Measurements from ENCODE around the gene CAPN9. TPM values are rescaled to one million over a fixed set of nuclear protein-coding genes. Genes with fewer than 3 reads are reported as not detected.

Gene CAPN9
- total and polyA plus RNA-seq, 4 donors = not detected

- Histone ChIP-seq H3K27me3 (ENCODE audit: control insufficient read depth in 4 of 4, insufficient read depth in 4 of 4, low read length in 3 of 4) (no peaks in the 10 kb centered on the region), H3K9ac (ENCODE audit: low read depth in 1 of 2, low read length in 2 of 2) (no peak overlapping the region), H3K4me1 (ENCODE audit: control insufficient read depth in 4 of 4, insufficient read depth in 4 of 4, low read length in 3 of 4) (peaks cover 0 to 4% (median 0%) of the 10 kb centered on the region in 4 donors), H3K27ac (ENCODE audit: low read depth in 1 of 2, low read length in 2 of 2) (no peak overlapping the region), H3K4me3 (ENCODE audit: low read depth in 1 of 3, low read length in 3 of 3) (no peak overlapping the region), H3K9me3 (ENCODE audit: control insufficient read depth in 4 of 4, low read length in 3 of 4) (peaks cover 0 to 3% (median 0%) of the 10 kb centered on the region in 4 donors), H3K36me3 (ENCODE audit: control insufficient read depth in 4 of 4, insufficient read depth in 3 of 4, low read depth in 1 of 4, low read length in 3 of 4) (peaks cover 0 to 6% (median 1%) of the 10 kb centered on the region in 4 donors)
- TF ChIP-seq ZBTB33 (IDR thresholded peaks at IDR 0.05) (no peak), TAF1 (conservative IDR thresholded peaks at IDR 0.05) (no peak), HNF4G (IDR thresholded peaks at IDR 0.05) (no peak), FOXA2 (IDR thresholded peaks at IDR 0.05) (no peak), HNF4A (conservative IDR thresholded peaks at IDR 0.05) (no peak), EGR1 (IDR thresholded peaks at IDR 0.05; ENCODE audit: low read depth in 2 of 2) (no peak), NR2F2 (IDR thresholded peaks at IDR 0.05) (no peak), JUND (IDR thresholded peaks at IDR 0.05) (no peak)
- no peak for DNase-seq (ENCODE audit: low spot score)
- 96% methylated on average over 3 of the region's 3 CpGs for WGBS
Measured at GRCh38 chr1:230848235-230848634, 101.0 kb downstream of the CAPN9 start.

- peak overlapping the region in 1 of 2 donors; percentile 54 for H3K27ac ChIP-seq (ENCODE audit: low read depth in 1 of 2, low read length in 2 of 2)
- H3K9me3 ChIP-seq (ENCODE audit: control insufficient read depth in 4 of 4, low read length in 3 of 4) = peaks cover 0 to 3% (median 0%) of the 10 kb centered on the region in 4 donors
- TF ChIP-seq YY1 (IDR thresholded peaks at IDR 0.05) = peak; percentile 12
- peak in 1 of 2 donors; percentile 22 for TF ChIP-seq JUND (IDR thresholded peaks at IDR 0.05)
- no peak for TF ChIP-seq RAD21 (IDR thresholded peaks at IDR 0.05)
- peak; percentile 13 for TF ChIP-seq SP1 (IDR thresholded peaks at IDR 0.05)
- no peak for DNase-seq (ENCODE audit: low spot score)
- no peaks in the 10 kb centered on the region for H3K27me3 ChIP-seq (ENCODE audit: control insufficient read depth in 4 of 4, insufficient read depth in 4 of 4, low read length in 3 of 4)
- H3K36me3 ChIP-seq (ENCODE audit: control insufficient read depth in 4 of 4, insufficient read depth in 3 of 4, low read depth in 1 of 4, low read length in 3 of 4) = peaks cover 0 to 6% (median 0%) of the 10 kb centered on the region in 4 donors
- H3K9ac ChIP-seq (ENCODE audit: low read depth in 1 of 2, low read length in 2 of 2) = no peak overlapping the region
- WGBS = 59% methylated on average over 14 of the region's 14 CpGs
- H3K4me3 ChIP-seq (ENCODE audit: low read depth in 1 of 3, low read length in 3 of 3) = no peak overlapping the region
- H3K4me1 ChIP-seq (ENCODE audit: control insufficient read depth in 4 of 4, insufficient read depth in 4 of 4, low read length in 3 of 4) = peaks cover 0 to 4% (median 0%) of the 10 kb centered on the region in 4 donors
Measured at GRCh38 chr1:230849451-230850224, 102.5 kb downstream of the CAPN9 start.

GRCh38 chr1:230850547-230850946, 103.4 kb downstream of the CAPN9 start:
- Histone ChIP-seq H3K4me3 (ENCODE audit: low read depth in 1 of 3, low read length in 3 of 3) (no peak overlapping the region), H3K4me1 (ENCODE audit: control insufficient read depth in 4 of 4, insufficient read depth in 4 of 4, low read length in 3 of 4) (peaks cover 0 to 4% (median 0%) of the 10 kb centered on the region in 4 donors), H3K27me3 (ENCODE audit: control insufficient read depth in 4 of 4, insufficient read depth in 4 of 4, low read length in 3 of 4) (no peaks in the 10 kb centered on the region), H3K9ac (ENCODE audit: low read depth in 1 of 2, low read length in 2 of 2) (no peak overlapping the region), H3K36me3 (ENCODE audit: control insufficient read depth in 4 of 4, insufficient read depth in 3 of 4, low read depth in 1 of 4, low read length in 3 of 4) (peaks cover 0 to 6% (median 2%) of the 10 kb centered on the region in 4 donors), H3K27ac (ENCODE audit: low read depth in 1 of 2, low read length in 2 of 2) (no peak overlapping the region), H3K9me3 (ENCODE audit: control insufficient read depth in 4 of 4, low read length in 3 of 4) (peaks cover 0 to 3% (median 0%) of the 10 kb centered on the region in 4 donors)
- TF ChIP-seq HNF4G (IDR thresholded peaks at IDR 0.05) = no peak
- TF ChIP-seq ATF3 (IDR thresholded peaks at IDR 0.05) = no peak
- no peak for TF ChIP-seq FOXA1 (IDR thresholded peaks at IDR 0.05)
- no peak for TF ChIP-seq JUND (IDR thresholded peaks at IDR 0.05)
- TF ChIP-seq YY1 (IDR thresholded peaks at IDR 0.05) = no peak
- no peak for TF ChIP-seq EGR1 (IDR thresholded peaks at IDR 0.05; ENCODE audit: low read depth in 2 of 2)
- no peak for TF ChIP-seq NR2F2 (IDR thresholded peaks at IDR 0.05)
- TF ChIP-seq SP1 (IDR thresholded peaks at IDR 0.05) = no peak
- no peak for TF ChIP-seq GABPA (IDR thresholded peaks at IDR 0.05 in 1 of 2, conservative IDR thresholded peaks at IDR 0.05 in 1 of 2)
- TF ChIP-seq FOXA2 (IDR thresholded peaks at IDR 0.05) = no peak
- 86% methylated on average over 8 of the region's 8 CpGs for WGBS
- DNase-seq (ENCODE audit: low spot score) = no peak

All from liver (tissue), 9 donors.